Midbrain (tissue), 1 donor: ENCODE data around the gene ERCC6L2.

ENCODE experiments used
- DNase-seq: peaks from one replicate; lab custom pipeline; 2025; lab: John Stamatoyannopoulos, UW

The ERCC6L2 gene

DNA sequence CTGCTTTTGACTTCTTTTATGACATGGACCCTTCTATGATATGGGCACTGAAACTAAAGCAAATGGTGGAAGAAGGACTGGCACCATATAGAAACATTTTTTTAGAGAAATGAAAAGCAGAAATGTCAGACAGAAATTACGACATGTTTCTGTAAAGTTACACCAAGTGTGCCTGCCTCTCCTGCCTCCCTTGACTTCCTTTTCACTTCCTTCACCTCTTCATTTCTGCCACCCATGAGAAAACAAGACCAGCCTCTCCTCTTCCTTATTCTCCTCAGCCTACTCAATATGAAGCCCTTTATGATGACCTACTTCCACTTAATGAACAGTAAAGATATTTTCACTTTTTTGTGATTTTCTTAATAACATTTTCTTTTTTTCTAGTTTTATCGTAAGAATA, 44.5 kb downstream of the ERCC6L2 start:
- DNase-seq = no peak

DNA sequence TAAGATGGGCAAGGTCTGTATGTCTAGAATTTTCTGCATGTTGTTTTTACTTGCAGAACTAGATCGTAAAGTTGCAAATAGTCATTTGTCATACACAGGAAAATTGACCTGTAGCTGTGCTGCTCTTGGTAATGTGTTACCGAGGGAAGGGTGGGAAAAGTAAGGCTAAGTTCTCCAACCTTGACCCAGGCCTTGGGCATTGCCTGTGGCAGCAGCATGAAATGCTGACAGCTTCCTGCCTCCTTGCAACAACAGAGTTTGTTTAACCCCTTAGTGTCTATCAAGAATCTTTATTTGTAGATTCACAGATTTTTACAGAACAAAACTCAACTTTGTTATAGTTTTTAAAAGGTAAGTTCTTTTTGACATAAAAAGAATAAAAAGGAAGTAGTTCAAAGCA, 48.3 kb downstream of the ERCC6L2 start:
- DNase-seq = no peak

DNA sequence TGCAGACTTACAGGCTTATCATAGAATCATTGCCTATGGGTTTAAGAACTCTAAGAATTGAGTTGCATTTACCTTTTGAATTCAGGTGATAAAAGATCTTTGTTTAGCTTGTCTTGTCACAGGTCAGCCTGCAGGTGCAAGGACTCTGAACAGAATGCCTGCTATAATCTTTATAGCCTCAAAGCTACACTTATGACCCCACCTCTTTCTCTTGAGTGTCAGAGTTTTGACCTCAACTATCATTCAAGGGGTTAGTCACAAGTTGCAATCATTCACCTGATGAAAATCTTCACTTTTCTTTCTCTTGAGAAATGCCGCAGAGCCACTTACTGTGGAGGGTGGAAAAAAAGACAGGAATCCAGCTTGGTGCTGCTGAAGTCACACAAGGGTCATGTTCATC, 49.5 kb downstream of the ERCC6L2 start:
- DNase-seq = no peak

GRCh38 chr9:95927271-95928004, 51.9 kb downstream of the ERCC6L2 start:
- DNase-seq = no peak

DNA sequence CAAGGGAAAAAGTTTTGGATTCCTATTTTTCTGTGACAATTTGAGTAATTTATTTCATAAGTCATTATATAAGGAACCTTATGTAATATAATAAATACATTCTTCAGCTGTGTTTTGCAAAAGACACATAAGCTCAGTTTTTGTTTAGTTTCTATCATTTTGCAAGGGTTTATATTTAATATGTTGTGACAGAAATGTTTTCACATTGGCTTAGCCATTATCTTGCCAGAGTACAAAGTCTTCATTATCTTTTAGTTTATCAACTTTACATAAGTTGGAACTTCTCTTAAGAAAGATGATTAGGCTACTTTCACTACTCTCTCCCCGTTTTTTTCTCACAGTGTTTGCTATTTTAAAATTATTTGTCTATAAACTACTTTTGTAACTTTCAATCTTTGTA, 54.8 kb downstream of the ERCC6L2 start:
- DNase-seq = no peak

DNA sequence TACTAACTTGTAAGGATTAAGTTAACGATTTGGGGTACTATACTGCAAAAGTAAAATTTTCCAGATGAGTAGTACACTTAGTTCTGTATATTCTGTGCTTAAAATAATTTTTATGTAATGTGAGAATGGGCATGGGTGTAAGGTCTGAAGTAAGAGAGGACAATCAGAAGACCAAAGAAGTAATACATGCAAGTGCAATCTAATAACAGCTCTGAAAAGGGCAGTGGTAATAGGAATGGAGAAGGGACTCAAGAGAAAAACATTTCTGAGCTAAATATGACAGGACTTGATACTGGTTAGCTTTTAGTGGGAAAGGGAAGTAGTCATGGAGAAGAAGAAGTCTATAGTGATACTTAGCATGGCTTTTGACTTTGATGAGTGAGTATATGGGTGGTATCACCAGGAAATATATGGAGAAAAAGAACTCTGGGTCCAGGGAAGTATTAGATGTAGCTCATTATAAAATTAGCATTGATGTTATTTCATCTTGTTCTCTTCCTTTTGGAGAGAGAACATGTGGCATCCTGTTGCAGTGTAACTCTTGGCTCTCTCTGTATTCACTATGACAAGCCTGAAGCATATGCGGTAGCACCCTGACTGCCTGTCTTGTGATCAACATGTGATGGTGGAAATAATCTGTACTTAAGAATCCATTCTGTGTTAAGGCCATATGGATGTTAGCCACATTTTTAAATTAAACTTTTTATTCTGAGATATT, 60.5 kb downstream of the ERCC6L2 start:
- no peak for DNase-seq

GRCh38 chr9:95936579-95937075, 61.1 kb downstream of the ERCC6L2 start:
- no peak for DNase-seq

- DNase-seq = no peak
Measured at GRCh38 chr9:95937131-95937530, 61.6 kb downstream of the ERCC6L2 start.

GRCh38 chr9:95938724-95939123, 63.2 kb downstream of the ERCC6L2 start:
- DNase-seq = no peak

GRCh38 chr9:95939472-95939871, 64.0 kb downstream of the ERCC6L2 start:
- DNase-seq = no peak

DNA sequence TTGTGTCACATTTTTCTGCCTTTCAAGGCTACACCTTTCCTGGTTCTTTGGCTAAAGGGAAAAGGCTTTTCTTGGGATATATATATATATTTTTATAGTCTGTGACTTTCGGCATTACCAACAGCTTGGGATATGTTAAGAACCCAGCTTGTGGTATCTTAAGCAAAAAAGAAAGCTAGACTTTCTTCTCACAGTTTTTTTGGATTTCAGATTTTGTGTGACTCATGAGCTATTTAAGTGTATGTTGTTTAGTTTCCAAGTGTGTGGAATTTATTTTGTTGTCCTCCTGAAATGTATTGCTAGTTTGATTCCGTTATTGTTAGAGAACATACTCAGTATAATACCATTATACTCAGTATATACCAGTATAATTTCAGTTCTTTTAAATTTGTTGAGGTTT, 64.8 kb downstream of the ERCC6L2 start:
- no peak for DNase-seq

DNA sequence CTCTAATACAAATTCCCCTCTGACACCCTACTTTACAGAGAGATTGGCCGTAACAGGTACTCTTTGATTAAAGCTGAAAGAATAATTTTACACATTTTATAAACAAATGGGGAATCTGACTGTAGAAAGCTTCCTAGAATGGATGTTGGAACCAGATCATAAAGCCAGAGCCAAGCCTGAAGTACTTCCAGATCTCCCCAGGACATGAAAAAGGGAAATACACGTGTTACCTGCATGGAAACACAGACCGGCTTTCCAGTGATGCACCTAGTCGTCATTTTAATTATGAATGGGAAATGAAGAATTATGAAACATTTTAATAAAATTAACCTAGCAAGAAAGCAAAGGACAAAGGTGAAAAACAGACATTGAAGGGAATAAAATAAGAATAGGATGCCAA, 66.5 kb downstream of the ERCC6L2 start:
- DNase-seq = no peak

DNA sequence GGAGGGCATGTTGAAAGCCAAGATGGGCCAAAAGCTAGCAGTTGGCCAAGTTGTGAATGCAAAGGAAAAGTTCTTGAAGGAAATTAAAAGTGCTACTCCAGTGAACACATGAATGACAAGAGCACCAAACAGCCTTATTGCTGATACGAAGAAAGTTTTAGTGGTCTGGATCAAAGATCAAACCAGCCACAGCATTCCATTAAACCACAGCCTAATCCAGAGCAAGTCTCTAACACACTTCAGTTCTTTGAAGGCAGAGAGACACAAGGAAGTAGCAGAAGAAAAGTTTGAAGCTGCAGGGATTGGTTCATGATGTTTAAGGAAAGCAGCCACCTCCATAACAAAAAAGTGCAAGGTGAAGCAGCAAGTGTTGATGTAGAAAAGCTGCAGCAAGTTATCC, 71.6 kb downstream of the ERCC6L2 start:
- DNase-seq = no peak

DNA sequence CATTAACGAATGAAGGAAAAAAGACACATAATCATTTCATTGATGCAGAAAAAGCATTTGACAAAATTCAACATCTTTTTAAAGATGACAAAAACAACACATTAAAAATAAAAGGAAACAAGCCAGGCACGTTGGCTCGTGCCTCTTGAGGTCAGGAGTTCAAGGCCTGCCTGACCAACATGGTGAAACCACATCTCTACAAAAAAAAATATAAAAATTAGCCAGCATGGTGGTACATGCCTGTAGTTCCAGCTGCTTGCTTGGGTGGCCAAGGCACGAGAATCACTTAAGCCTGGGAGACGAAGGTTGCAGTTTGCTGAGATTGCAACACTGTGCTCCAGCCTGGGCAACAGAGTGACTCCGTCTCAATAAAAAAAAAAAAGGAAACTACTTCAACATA, 77.0 kb downstream of the ERCC6L2 start:
- DNase-seq = no peak

DNA sequence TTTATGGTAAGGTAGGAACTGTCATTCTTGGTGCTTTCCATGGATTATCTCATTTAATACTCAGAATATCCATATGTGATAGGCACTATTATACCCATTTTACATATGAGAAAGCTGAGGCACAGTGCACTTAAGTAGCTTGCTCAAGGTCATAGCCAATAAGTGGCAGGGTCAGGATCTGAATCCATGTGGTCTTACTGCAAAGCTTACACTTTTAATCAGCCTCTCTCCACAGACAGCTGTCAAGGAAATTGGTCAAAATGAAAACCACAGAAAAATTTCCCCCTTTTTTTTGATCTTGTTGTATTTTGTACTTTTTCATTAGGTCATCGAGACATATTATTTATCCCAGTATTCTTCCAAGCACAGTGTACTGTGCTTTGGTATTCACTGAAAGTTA, 78.5 kb downstream of the ERCC6L2 start:
- no peak for DNase-seq

DNA sequence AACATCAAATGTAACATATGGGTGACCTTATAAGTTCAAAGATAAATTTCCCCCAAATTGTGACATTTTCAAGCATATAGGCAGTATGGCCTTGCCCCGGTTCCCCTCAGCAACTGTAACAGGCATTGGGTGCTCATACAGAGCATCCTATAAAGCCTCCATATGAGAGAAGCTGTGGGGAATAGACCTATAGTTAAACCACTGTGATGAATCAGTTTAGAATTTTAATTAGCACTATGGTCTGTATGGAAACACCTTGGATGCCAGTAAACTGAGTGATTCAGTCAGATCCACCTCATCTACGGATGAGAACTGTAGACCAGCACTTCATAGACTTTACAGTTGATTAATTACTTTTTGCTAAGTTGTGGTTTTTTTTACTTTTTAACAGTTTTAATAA, 79.4 kb downstream of the ERCC6L2 start:
- DNase-seq = no peak

- no peak for DNase-seq
Measured at GRCh38 chr9:95962936-95963335, 87.4 kb downstream of the ERCC6L2 start.

DNA sequence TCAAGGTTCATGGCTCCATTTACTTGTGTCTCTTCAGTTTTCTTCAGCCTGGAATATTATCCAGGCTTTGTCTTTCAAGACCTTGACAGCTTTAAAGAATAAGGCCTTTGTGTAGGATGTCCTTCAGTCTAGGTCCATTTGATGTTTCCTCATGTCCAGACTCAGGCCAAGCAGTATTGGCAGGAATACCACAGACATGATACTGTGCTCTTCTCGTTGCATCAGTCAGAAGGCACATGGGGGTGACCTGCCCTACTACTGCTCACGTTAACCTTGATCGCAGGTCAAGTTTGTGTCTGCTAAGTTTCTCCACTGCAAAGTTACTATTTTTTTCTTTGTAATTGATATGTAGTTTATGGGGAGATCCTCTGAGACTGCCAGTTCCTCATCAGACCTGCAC, 88.2 kb downstream of the ERCC6L2 start:
- no peak for DNase-seq

GRCh38 chr9:95966306-95966705, 90.8 kb downstream of the ERCC6L2 start:
- DNase-seq = no peak

GRCh38 chr9:95970317-95970716, 94.8 kb downstream of the ERCC6L2 start:
- DNase-seq = no peak

DNA sequence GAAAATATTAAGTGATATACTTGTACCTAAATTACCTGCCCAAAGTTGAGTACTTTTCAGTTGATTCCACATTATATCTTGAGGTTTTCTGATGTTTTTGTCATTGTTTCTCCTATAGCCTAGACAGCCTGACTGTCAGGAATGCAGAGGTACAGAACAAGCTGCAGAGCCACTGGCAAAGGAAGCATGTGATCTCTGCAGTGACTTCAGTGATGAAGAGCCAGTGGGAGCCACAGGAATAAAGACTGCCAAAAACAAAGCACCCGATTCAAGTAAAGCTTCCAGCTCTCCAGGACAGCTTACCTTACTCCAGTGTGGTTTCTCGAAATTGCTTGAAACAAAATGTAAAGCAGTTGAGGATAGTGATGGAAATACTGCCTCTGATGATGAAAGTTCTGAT, 96.3 kb downstream of the ERCC6L2 start:
- no peak for DNase-seq

DNA sequence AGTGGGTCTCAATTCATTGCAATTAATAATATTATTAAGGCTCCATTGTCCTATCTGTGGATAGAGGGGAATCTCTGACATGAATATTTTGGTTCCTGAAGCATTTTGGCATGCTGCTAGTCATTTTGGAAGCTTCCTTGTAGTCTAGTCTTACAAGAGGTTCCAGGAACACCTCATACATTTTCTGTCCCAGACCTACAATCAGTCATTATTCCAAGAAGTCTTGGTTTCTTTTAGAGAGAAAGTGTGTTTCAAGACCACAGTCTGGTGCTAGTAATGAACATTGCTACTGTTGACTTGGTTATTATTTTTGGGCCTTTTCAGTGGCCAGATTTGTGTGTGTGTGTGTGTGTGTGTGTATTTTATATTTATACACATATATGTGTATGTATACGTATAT, 98.9 kb downstream of the ERCC6L2 start:
- no peak for DNase-seq

- DNase-seq = no peak
Measured at GRCh38 chr9:95977371-95977770, 101.9 kb downstream of the ERCC6L2 start.

DNA sequence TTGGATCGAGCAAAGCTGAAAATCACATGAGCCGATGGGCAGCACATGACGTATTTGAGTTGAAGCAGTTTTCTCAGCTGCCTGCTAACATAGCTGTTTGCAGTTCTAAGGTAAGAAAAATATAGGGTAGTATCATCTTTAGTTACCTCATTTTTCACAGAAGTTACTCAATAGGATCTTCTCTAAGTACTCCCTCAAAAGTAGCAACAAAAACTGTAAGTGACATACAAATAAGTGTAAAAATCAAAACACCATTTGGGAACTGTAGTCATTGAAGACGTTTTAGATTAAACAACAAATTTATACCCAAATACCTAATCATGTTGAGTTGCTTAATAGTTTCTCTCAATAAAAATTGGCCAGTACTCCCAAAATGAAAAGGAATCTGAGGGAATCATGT, 102.6 kb downstream of the ERCC6L2 start:
- no peak for DNase-seq
